GM12892 (cell line): ENCODE results near the gene NR2F6.

Source experiments
- POLR2A ChIP-seq: IDR thresholded peaks from 2 replicates; pipeline ENCODE4 v1.6.1; 2011; ENCODE audit warnings: low read depth, low read length, control low read depth
- TAF1 ChIP-seq: IDR thresholded peaks from 2 replicates; pipeline ENCODE4 v1.6.1; 2011; ENCODE audit warnings: low read depth, mild to moderate bottlenecking, control low read depth, low read length, borderline replicate concordance

DNA sequence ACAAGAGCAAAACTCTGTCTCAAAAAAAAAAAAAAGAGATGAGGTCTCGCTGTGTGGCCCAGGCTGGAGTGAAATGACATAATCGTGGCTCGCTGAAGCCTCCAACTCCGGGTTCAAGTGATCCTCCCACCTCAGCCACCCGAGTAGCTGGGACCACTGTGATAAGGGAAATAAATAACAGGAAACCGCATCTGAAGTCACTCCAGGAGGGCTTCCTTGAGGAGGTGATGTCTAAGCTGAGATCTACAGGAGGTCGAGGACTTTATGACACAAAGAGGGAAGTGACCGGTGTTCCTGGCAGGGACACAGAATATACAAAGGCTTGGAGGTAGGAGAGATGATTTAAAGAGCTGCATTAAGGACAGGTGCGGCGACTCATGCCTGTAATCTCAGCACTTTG, 8.9 kb upstream of the NR2F6 start:
- TF ChIP-seq TAF1 = no peak
- no peak for TF ChIP-seq POLR2A
